UCSD-AML1 (cell line): Measurements from ENCODE around the gene CADM2.
A peak's percentile ranks its signal among the peaks of the same experiment; 100 is the strongest.
"Not testable (repeated sequence)": the region's sequence is repeated elsewhere in the genome, so short reads cannot be mapped to it uniquely, and the experiment has no call there.

Experiments used
- DNase-seq: peaks from one replicate; lab custom pipeline; 2025; ENCODE audit not compliant: unreplicated experiment; lab: John Stamatoyannopoulos, UW

The CADM2 gene

DNA sequence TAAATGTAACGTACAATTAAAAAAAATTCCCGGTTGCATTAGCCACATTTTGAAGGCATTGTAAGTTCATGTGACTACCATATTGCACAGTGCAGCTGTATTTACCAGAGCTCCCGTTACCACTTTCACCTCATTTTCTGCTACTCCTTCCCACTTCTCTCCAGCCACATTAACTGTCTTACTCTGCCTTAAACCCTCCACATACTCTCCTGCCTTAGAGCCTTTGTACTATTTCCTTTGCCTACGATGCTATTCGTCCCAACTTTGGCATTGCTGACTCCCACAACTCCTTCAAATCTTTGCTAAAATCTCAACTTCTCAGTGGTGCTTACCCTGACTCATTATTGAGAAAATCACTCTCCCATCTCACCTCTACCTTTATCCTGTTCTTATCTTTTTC, 115.2 kb downstream of the CADM2 start:
- DNase-seq: no peak

DNA sequence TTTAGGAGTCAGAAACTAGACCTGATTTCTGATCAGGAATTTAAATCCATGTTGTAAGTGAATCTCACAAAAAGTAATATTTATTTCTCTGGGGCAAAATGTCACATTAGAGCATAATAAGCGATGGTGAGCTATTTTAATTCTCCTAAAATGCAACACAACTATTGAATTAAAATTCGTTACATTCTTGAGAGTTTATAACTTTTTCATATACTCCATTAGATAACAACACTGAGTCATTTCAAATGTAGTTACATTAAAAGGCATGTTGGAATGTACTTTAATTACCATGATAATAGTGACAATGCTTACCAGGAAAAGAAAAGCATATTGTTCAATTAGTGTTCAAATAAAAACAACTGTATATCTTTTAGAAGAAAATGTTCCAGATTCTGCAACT, 116.9 kb downstream of the CADM2 start:
- no peak for DNase-seq

DNA sequence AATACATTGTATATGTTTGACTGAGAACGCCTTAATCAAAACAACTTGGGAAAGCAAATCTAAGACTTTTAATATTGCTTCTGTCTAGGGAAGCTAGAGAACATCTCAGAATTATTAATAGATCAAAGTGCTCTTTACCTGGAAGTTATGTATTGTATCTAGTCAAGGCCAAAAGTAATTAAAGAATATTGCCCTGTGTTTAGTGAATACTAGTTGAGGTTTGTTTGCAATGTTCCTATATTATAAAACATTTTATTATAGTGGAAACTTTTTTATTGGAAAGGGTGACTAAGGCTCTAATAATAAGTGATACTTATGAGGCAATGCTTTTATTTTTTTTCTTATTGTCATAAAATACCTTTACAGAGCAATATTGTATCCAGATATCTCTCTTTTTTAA, 118.2 kb downstream of the CADM2 start:
- DNase-seq: no peak

DNA sequence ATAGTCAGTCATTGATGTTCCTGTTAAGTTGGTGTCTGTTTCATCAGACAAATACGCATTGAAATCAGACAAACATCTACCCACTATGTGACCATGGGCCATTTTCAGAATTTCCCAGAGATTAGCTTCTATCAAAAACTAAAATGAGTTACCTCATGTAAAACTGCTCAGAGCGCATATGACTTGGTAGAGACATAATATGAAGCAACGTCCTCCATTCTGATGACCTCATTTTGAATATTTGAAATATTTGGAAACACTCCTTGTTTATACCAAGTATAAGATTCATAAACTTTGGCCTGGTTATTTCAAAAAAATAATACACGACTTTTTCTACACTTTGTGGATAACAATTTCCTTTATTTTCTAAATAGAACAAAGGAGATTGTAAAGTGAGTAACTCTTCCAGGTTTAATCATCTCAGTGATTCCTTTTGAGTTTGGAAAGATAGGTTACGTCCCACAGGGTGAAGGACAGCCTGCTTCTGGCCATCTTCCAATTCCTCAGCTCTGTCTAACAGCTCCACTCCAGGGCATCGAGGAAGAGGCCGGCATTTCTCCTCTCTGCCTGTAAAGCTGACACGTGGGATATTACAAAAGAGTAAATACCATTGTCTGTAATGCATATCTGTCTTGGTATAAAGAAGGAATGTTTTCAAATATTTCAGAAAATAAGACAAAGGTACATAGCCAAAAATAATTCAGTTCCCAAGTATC, 122.6 kb downstream of the CADM2 start:
- DNase-seq: no peak

DNA sequence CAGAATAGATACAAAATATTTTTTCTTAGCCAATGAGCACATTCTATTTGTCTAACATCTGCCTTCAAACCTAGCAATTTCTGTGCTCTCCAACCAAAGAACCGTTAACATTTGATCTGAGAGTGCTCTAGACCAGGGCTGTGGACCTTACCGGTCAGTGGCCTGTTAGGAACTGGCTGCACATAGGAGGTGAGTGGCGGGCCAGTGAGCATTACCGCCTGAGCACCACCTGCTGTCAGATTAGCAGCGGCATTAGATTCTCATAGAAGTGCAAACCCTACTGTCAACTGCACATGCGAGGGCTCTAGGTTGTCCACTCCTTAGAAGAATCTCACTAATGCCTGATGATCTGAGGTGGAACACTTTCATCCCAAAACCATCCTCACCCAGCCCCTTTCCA, 131.7 kb downstream of the CADM2 start:
- peak; percentile 2 for DNase-seq

DNA sequence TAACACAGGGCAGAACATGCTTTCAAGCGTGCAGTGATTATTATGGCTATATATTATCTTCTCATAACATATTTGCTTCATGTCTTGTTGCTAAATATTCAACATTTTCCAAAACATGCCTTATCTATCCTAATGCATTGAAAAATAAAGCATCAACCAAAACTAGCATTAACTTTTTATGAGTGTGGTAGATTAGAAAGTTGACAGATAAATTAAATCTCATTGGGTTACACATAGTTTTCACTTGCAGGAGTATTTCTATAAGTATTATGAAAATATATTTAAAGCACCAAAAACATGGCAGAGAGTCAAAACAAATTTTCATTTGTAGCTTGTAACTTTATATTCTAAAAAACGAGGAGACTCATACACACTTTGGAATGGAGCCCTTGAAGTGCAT, 141.5 kb downstream of the CADM2 start:
- no peak for DNase-seq

DNA sequence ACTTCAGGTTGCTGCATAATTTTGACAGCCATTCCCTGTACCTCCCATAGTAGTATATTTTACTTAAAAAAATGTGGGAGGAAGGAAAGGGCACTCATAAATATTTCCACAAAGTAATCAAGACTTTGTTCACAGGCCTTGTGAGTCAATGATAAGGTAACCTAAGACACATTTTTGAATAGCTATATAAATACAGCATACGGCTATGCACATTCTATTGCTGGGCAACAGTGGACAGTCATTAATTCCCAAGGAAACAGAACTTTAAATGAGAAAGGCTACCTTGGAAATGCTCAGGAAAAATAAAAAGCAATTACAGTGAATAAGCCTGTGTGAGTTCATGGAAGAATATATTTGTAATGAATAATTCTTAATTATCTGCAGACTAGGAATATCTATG, 144.0 kb downstream of the CADM2 start:
- no peak for DNase-seq

DNA sequence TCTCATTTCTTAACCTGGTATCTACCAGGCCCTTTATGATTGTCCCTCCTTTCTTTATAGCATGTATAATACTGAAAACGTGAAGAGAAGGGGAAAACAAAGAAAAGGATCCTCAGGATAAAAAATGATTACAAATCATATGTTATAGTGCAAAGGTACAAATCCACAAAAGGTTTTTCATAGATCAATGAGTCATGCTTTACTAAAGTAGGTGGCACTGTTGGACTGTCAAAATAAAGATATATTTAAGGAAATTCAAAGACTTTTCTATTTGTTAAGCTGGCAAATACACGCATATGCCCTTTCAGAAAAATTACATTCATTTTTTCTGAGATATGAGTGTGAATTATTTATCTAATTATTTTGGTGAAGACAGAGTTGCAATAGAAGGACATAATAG, 151.6 kb downstream of the CADM2 start:
- DNase-seq: no peak

DNA sequence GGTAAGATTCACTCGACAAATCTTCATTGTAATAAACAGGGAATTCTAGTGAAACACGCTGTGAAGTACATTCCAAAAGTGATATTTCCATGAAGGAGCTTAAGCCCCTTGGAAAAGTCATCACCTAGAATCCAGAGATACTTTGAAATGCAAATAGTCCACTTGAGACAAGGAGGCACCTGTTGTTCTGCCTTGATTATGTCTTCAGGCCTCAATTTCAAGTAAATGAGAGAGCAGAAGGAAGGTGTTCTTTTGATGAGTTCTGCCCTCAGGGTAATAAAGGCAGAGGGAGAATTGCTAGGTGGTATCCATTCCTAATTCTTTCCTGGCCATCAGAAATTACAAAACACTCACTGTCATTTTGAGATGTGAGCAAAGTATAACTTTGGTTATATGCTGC, 162.1 kb downstream of the CADM2 start:
- DNase-seq: no peak

DNA sequence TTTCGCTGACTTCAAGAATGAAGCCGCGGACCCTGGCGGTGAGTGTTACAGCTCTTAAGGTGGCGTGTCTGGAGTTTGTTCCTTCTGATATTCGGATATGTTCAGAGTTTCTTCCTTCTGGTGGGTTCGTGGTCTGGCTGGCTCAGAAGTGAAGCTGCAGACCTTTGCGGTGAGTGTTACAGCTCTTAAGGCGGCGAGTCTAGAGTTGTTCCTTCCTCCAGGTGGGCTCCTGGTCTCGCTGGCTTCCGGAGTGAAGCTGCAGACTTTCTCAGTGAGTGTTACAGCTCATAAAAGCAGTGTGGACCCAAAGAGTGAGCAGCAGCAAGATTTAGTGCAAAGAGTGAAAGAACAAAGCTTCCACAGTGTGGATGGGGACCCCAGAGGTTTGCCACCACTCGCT, 174.1 kb downstream of the CADM2 start:
- DNase-seq: not testable (repeated sequence)

DNA sequence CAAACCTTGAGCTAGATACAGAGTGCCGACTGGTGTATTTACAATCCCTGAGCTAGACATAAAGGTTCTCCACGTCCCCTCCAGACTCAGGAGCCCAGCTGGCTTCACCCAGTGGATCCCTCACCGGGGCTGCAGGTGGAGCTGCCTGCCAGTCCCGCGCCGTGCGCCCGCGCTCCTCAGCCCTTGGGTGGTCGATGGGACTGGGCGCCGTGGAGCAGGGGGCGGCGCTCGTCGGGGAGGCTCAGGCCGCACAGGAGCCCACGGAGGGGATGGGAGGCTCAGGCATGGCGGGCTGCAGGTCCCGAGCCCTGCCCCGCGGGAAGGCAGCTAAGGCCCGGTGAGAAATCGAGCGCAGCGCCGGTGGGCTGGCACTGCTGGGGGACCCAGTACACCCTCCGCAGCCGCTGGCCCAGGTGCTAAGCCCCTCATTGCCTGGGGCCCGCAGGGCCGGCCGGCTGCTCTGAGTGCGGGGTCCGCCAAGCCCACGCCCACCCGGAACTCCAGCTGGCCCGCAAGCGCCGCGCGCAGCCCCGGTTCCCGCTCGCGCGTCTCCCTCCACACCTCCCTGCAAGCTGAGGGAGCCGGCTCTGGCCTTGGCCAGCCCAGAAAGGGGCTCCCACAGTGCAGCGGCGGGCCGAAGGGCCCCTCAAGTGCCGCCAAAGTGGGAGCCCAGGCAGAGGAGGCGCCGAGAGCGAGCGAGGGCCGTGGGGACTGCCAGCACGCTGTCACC, 175.1 kb downstream of the CADM2 start:
- DNase-seq: not testable (repeated sequence)

DNA sequence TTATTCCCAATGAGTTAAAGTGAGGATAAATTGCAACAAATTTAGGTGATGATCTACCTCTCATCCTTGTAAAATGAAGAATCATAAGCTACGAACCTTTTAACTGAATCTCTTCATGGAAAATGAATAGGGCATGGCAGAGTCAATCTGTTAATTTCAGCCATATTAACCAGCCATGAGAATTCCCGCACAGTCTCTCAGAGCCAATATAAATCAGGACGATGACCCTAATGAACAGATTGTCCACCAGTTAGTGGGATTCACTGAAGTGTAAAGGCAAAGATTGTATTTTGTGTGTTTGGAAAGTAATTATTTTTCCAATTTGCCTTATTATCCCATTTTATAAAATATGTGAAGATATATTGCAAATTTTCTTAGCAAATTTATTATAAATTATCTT, 183.8 kb downstream of the CADM2 start:
- no peak for DNase-seq

DNA sequence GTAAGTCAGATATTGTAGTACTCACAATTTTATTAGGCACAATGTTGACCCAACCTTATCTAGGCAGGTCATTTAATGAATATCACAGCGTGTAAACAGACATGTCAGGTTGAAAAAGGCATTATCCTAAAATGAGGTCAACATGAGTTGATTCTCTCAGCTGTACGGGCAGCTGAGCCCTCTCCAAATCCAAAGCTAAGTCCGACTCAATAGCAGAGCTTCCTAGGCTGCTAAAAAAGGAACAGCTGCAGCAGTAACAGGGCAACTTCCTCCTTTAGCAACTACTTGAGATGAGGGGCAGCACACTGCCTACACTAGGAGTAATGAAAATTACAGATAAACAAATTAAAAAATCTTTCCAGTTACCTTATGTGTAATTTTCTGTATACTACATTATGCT, 189.2 kb downstream of the CADM2 start:
- no peak for DNase-seq

DNA sequence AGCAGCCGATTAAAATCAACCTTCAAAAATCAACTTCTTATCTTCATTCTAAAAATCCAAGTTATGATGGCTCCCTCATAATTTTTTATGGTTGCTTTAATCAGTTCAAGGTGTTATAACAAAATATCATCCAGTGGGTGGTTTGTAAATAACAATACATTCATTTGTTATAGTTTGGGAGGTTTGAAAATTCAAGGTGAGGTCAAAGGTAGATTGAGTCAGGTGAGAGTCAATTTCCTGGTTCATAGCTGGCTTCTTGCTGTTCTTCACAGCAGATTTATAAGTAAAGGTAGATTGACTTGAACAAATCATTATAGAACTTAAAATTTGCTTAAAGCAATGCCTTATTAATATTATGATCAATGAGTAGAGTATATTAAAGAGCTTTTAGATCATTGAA, 192.8 kb downstream of the CADM2 start:
- no peak for DNase-seq

DNA sequence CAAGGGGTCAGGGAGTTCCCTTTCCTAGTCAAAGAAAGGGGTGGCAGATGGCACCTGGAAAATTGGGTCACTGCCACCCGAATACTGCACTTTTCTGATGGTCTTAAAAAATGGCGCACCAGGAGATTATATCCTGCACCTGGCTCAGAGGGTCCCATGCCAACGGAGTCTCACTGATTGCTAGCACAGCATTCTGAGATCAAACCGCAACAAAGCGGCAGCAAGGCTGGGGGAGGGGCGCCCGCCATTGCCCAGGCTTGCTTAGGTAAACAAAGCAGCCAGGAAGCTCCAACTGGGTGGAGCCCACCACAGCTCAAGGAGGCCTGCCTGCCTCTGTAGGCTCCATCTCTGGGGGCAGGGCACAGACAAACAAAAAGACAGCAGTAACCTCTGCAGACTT, 194.5 kb downstream of the CADM2 start:
- DNase-seq: not testable (repeated sequence)

DNA sequence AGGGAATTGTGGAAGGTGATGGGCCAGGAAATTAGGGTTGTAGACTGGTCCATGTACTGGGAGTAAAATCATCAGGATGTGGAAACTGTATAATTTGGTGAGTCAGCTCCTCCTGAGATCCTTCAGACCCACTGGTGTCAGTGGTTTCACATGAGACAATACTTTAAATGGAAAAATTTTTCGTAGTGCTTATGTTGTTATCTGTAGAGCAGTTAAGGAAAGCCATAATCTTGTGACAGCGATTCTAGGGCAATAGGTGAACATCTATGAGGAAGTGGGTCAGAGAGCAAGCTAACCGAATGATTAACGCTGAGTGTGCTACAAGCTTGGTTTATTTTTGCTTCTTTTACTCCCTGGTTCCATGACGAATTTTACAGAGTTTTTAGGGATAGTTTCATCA, 200.6 kb downstream of the CADM2 start:
- DNase-seq: no peak

DNA sequence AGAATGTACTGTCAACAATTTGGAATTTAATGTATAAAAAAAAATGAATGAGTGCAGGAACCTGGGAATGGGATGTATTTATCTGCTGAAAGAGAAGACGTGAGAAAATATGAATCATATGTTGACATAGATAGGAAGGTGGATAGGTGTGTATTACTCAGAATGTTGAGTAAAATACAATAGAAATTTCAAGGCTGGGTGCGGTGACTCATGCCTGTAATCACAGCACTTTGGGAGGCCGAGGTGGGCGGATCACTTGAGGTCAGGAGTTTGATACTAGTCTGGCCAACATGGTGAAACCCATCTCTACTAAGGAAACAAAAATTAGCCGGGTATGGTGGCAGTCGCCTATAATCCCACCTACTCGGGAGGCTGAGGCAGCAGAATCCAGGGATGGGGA, 202.8 kb downstream of the CADM2 start:
- no peak for DNase-seq

DNA sequence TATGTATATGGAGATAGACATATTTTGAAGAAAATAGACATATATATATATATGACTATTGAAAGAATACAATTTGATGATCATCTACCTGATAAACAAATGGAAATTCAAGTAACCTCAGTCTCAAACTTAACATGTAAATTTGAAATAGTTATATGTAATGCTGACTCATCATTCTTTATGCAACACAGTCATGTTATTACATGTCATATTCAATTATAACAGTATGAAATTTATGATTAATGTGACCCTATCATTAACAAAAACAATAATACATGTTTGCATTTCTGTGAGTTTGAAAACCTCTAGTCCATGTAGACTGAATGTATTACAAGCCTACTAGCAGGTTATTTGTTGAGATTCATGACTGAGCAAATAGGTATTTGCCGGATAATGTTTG, 204.1 kb downstream of the CADM2 start:
- DNase-seq: no peak

DNA sequence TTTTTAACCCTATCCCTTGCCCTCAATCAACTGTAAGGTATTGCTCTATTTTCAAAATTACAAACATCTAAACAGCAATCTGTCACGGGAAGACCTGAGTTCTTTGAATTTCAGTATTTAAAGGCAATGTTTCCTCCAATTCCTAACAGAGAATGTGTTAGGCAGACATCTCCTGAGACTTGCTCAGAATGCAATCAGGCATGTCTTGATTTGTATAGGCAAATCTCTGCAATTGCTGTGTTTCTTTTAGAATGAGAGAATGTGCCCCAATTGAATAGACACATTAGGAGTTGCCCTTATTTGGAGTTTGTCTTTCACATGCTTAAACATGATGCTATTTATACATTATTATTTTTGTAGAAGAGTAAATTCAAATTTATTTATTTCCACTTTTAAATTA, 205.6 kb downstream of the CADM2 start:
- DNase-seq: no peak

DNA sequence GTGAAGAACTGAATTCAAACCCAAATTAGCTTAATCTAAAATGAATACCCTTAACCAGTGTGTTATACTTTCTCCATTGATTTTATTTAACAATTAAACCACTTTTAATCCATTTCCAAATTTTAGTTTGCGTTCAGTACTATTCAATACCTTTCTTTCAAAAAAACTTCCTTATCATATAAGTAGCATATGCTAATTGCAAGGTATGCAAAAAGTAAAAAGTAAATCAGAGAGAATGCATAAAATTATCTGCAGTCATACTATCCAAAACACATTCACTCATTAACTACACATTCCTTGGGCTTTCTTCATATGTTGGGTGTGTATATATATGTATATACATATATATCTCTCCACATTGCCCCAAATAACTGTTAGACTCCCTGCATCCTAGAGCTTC, 208.8 kb downstream of the CADM2 start:
- no peak for DNase-seq

DNA sequence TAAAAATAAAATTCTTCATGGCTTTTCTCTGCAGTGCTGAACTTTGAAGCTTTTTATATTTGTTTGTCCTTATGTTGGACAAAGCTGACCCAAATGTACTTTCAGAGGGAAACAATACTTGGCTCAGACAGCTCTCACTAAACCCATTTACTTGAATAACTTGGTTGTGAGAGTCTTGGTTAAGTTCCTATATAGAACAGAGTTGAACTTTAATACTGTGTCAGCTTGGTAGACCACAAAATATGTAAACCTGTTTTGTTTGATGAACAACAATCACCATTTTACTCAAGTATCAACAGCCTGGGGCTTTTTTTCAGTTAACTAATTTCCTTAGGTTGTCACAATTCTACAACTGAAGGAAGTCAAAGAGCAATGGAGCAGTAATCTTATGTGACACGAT, 211.9 kb downstream of the CADM2 start:
- DNase-seq: no peak

DNA sequence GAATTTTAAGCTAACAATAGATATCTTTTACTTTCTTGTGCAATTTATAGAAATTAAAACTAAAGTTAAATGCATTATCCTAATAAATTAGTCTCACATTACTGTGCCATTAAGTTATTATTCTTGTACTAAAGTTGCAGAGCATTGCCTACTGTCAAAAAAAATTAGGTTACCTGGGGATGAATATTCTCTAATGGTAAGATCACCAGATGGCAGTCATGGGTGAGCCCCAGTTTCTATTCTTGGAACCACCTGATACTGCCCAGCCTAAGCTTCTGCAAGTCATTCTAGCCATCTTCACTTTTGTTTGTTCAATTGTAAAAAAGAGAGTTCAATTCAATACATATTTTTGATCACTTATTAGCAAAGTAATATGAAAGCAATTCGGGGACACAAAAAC, 213.2 kb downstream of the CADM2 start:
- DNase-seq: no peak

DNA sequence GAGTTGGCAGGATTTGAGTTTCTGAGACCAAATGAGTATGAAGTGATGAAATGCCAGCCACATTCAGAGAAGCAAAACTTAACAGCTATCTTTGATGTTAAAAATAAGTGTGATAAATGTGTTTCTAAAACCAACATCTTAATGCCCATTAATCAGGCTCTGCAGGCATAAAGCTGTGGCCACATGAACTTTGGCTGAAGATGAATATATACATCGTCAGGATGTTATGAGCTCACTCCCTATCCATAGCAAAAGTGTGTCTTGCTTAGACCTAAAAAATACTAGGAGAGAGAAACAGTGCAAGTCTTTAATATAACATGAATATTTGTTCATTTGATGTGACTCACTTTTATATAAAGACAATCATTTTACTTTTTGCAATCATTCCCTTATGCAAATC, 218.0 kb downstream of the CADM2 start:
- no peak for DNase-seq
